GM12891 (cell line): ENCODE results near the gene UBA7.

ENCODE experiments used
- POLR2A ChIP-seq: IDR thresholded peaks from 2 replicates; pipeline ENCODE4 v1.6.1; 2011; ENCODE audit warnings: low read depth, low read length, control low read depth
- POLR2AphosphoS5 ChIP-seq: IDR thresholded peaks from 2 replicates; pipeline ENCODE4 v1.6.1; 2011; ENCODE audit warnings: low read depth, low read length, control low read depth
- SPI1 ChIP-seq: IDR thresholded peaks from 2 replicates; pipeline ENCODE4 v1.6.1; 2011; ENCODE audit warnings: low read depth, low read length, control low read depth
- TAF1 ChIP-seq: IDR thresholded peaks from 2 replicates; pipeline ENCODE4 v1.6.1; 2011; ENCODE audit warnings: low read depth, low read length, control low read depth

DNA sequence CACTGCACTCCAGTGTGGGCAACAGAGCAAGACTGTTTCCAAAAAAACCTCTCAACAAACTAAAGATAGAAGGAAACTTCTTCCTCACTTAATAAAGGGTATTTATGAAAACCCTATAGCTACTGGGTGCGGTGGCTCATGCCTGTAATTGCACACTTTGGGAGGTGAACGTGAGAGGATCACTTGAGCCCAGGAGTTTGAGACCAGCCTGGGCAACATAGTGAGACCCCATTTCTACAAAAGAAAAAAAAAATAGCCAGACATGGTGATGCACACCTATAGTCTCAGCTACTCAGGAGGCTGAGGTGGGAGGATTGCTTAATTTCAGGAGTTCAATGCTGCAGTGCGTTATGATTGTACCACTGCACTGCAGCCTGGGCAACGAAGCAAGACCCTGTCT lies 49.8 kb downstream of the UBA7 start:
- TF ChIP-seq POLR2A (no peak), TAF1 (no peak), SPI1 (no peak), POLR2AphosphoS5 (no peak)
